Measurements from ENCODE around the gene CLDND1. TPM values are rescaled to one million over a fixed set of nuclear protein-coding genes. Genes with fewer than 3 reads are reported as not detected.

The CLDND1 gene
- total RNA-seq, 1 donor from 2014 or later = 158 TPM

DNA sequence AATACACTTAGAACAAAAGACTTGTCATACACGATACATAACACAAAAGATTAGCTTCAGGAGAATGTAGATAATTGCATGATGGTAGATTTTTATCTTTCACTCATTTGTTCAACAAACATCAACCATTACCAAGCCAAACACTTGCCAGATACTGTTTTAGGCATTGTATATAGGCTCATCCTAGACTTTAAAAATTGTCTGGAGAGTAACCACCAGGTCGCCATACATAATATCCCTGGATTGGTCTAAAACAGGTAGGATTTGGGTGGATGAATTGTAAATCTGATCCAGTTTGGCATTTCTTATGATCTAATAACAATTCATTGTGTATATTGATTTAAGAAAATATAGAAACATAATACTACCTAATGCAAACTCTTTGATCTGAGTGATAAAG is 31.9 kb upstream of the CLDND1 start:
- Histone ChIP-seq H3K9me3 (no peaks in the 10 kb centered on the region), H3K4me3 (no peak overlapping the region), H3K36me3 (no peaks in the 10 kb centered on the region), H3K27ac (no peak overlapping the region), H3K27me3 (no peaks in the 10 kb centered on the region), H3K4me1 (no peaks in the 10 kb centered on the region)
- intact Hi-C loops (cut with DNase I) = no loop called here
- DNase-seq (ENCODE audit: extremely low spot score in 2 of 2) = no peak
- no peak for TF ChIP-seq POLR2AphosphoS5 (IDR thresholded peaks at IDR 0.05; ENCODE audit: insufficient read depth in 1 of 2, low read depth in 1 of 2)
- TF ChIP-seq, protein P1, sequence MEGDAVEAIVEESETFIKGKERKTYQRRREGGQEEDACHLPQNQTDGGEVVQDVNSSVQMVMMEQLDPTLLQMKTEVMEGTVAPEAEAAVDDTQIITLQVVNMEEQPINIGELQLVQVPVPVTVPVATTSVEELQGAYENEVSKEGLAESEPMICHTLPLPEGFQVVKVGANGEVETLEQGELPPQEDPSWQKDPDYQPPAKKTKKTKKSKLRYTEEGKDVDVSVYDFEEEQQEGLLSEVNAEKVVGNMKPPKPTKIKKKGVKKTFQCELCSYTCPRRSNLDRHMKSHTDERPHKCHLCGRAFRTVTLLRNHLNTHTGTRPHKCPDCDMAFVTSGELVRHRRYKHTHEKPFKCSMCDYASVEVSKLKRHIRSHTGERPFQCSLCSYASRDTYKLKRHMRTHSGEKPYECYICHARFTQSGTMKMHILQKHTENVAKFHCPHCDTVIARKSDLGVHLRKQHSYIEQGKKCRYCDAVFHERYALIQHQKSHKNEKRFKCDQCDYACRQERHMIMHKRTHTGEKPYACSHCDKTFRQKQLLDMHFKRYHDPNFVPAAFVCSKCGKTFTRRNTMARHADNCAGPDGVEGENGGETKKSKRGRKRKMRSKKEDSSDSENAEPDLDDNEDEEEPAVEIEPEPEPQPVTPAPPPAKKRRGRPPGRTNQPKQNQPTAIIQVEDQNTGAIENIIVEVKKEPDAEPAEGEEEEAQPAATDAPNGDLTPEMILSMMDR (IDR thresholded peaks at IDR 0.05) = no peak

DNA sequence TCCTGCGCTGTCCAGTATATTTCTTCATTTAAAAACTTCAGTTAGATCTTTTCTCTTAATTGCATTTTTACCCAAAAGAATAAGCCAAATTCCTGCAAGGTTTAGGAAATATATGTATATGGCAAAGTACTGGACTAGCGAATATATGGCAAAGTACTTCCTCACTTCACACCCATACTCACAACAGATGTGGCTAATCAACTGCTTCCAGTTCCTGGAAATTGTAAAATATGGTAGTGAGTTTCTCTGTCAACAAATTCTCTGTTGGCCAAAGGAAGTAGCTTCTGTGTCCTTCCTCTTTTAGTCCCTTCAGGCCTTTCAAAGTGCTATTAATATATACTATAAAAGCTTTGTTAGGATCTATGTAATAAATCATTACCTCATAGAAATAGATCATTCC is 31.1 kb upstream of the CLDND1 start:
- H3K27me3 ChIP-seq = no peaks in the 10 kb centered on the region
- H3K4me1 ChIP-seq = no peaks in the 10 kb centered on the region
- no peak overlapping the region for H3K4me3 ChIP-seq
- H3K36me3 ChIP-seq = no peaks in the 10 kb centered on the region
- no peak for DNase-seq (ENCODE audit: extremely low spot score in 2 of 2)
- no peak overlapping the region for H3K27ac ChIP-seq
- intact Hi-C loops (cut with DNase I) = no loop called here
- no peaks in the 10 kb centered on the region for H3K9me3 ChIP-seq
- TF ChIP-seq POLR2AphosphoS5 (IDR thresholded peaks at IDR 0.05; ENCODE audit: insufficient read depth in 1 of 2, low read depth in 1 of 2) (no peak), POLR2A (IDR thresholded peaks at IDR 0.05) (no peak)
- TF ChIP-seq, protein P1 (IDR thresholded peaks at IDR 0.05) = no peak

DNA sequence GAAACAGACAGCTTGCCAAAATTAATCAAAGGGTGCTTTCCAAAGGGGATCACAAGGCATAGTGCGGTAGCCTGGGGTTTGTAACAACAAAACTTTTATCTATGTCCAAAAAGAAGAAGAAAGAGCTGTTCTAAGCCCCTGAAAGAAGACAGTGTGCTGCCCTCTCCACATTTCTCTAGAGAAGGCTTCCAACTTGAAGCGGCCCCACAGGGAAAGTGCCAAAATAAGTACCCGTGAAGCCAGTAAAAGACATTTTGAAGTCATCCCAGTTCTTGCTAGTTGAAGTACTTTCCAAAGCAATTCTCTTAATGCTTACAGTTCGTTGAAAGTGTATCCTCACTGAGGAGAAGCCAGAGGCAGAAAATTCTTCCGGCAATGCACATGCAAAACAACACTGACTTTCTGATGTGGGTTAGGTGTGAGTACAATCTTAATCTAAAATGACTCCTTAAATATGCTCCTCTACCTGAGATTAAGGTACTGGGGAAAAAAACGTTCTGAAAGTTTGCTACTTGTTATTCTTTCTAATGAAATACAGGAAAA is 30.4 kb upstream of the CLDND1 start:
- H3K9me3 ChIP-seq = no peaks in the 10 kb centered on the region
- H3K4me1 ChIP-seq = no peaks in the 10 kb centered on the region
- no peak for DNase-seq (ENCODE audit: extremely low spot score in 2 of 2)
- intact Hi-C loops (cut with DNase I) = no loop called here
- TF ChIP-seq POLR2AphosphoS5 (IDR thresholded peaks at IDR 0.05; ENCODE audit: insufficient read depth in 1 of 2, low read depth in 1 of 2) (no peak), POLR2A (IDR thresholded peaks at IDR 0.05) (no peak)
- TF ChIP-seq, protein P1 (IDR thresholded peaks at IDR 0.05) = no peak
- H3K27ac ChIP-seq = no peak overlapping the region
- H3K36me3 ChIP-seq = no peaks in the 10 kb centered on the region
- no peak overlapping the region for H3K4me3 ChIP-seq
- no peaks in the 10 kb centered on the region for H3K27me3 ChIP-seq

DNA sequence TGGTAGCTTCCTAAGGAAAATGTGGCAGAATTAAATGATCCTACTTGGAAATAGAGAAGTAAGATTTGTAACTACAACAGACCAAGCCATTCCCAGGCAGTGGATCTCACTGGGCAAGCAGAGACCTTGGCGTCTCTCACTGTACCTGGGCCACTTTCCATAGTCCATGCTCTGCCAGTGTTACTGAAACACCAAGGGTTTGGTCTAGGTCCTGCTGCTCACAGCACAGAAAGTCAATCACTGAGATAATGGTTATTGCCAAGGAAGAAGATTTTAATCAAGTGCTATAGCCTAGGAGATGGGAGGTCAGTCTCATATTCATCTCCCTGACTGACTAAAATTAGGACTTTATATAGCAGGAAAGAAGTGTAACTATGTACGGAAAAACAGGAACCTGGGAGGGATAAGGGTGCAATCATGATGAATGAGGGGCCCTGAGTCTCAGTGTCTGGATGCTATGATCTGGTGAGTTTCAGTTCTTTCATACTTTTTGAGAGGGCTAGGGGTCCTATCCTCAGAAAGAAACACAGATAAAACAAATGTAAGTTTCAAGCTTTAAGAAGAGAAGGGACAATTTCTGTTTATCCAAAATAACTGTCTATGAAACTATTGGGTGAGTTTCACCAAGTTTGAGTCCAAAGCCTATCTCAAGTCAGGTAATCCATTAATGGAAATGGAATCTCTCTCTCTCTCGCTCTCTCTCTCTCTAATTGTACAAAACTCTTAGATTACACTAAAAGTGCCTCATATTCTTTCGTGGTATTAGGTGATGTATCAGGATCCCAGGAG is 29.7 kb upstream of the CLDND1 start:
- no peaks in the 10 kb centered on the region for H3K36me3 ChIP-seq
- no peaks in the 10 kb centered on the region for H3K4me1 ChIP-seq
- H3K27ac ChIP-seq = no peak overlapping the region
- no peak for TF ChIP-seq POLR2A (IDR thresholded peaks at IDR 0.05)
- no peaks in the 10 kb centered on the region for H3K9me3 ChIP-seq
- H3K4me3 ChIP-seq = no peak overlapping the region
- no peaks in the 10 kb centered on the region for H3K27me3 ChIP-seq
- DNase-seq (ENCODE audit: extremely low spot score in 2 of 2) = no peak
- intact Hi-C loops (cut with DNase I) = no loop called here

DNA sequence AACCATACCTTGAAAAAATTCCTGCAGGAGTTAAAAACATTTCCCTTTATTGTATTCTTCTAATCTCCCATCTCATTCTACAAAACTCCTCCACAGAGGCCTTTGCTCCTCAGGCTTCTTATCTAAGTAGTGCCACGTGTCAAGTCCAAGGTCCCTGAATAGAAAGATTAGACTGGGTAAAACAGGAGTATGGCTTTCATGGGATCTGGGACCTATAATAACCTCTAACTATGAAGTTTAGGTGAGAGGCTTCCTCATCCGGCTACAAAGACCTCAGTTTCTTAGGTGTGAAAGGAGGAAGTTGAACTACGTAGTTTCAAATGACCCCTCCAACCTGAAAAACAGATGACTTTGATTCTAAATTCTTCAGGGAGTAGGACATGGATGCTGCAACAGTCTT is 29.1 kb upstream of the CLDND1 start:
- H3K27ac ChIP-seq = no peak overlapping the region
- intact Hi-C loops (cut with DNase I) = no loop called here
- DNase-seq (ENCODE audit: extremely low spot score in 2 of 2) = no peak

DNA sequence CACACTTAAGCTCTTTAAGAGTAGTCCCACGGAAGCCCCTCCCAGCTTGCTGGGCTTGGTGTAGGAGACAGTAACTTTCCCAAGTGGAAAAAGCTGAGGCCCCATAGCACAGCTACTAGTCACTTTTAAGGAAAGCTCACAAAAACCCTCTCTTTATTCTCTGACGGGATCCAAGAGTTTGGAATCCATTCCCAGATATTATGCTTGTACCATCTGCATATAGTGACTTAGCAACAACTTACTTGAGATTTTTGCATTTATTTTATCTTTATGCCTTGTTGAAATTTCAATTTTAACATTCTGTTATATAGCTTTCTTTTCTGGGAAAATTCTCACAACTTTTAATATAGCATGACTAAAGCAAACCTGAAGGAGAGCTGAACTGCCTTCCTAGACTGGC is 28.5 kb upstream of the CLDND1 start:
- DNase-seq (ENCODE audit: extremely low spot score in 2 of 2) = no peak
- Histone ChIP-seq H3K4me1 (no peaks in the 10 kb centered on the region), H3K36me3 (no peaks in the 10 kb centered on the region), H3K9me3 (no peaks in the 10 kb centered on the region), H3K4me3 (no peak overlapping the region), H3K27ac (no peak overlapping the region), H3K27me3 (no peaks in the 10 kb centered on the region)
- intact Hi-C loops (cut with DNase I) = no loop called here
- TF ChIP-seq POLR2A (IDR thresholded peaks at IDR 0.05) (no peak), POLR2AphosphoS5 (IDR thresholded peaks at IDR 0.05; ENCODE audit: insufficient read depth in 1 of 2, low read depth in 1 of 2) (no peak)
- TF ChIP-seq, protein P1 (IDR thresholded peaks at IDR 0.05) = no peak

More for the DNA sequence above, 29.1 kb upstream of the CLDND1 start:
- Histone ChIP-seq H3K4me3 (no peak overlapping the region), H3K36me3 (no peaks in the 10 kb centered on the region), H3K9me3 (no peaks in the 10 kb centered on the region), H3K27me3 (no peaks in the 10 kb centered on the region), H3K4me1 (no peaks in the 10 kb centered on the region)
- TF ChIP-seq POLR2AphosphoS5 (IDR thresholded peaks at IDR 0.05; ENCODE audit: insufficient read depth in 1 of 2, low read depth in 1 of 2) = no peak
